Trophoblast cell (in vitro differentiated cells and primary cell): Measurements from ENCODE around the gene FAAH.

ENCODE experiments used
- DNase-seq, 2 donors: peaks; one replicate each; pipeline ENCODE4 v3.0.0-alpha.2; 2016
- H2AFZ ChIP-seq: 2 replicates; pipeline ENCODE4 v1.6.1; 2013; ENCODE audit warnings: low read length, moderate library complexity, mild to moderate bottlenecking; ENCODE audit not compliant: insufficient read depth, poor library complexity
- H2AK5ac ChIP-seq: 2 replicates; pipeline ENCODE4 v1.6.1; 2013; ENCODE audit warnings: mild to moderate bottlenecking, low read length
- H2BK120ac ChIP-seq: 2 replicates; pipeline ENCODE4 v1.6.1; 2013; ENCODE audit warnings: low read length, mild to moderate bottlenecking, moderate library complexity; ENCODE audit not compliant: insufficient read depth, poor library complexity
- H2BK12ac ChIP-seq: 2 replicates; pipeline ENCODE4 v1.6.1; 2013; ENCODE audit warnings: mild to moderate bottlenecking, low read length, moderate library complexity
- H2BK5ac ChIP-seq: 2 replicates; pipeline ENCODE4 v1.6.1; 2013; ENCODE audit warnings: low read length, low read depth, moderate library complexity, mild to moderate bottlenecking; ENCODE audit not compliant: poor library complexity
- H3K14ac ChIP-seq: 2 replicates; pipeline ENCODE4 v1.6.1; 2013; ENCODE audit warnings: mild to moderate bottlenecking, low read length
- H3K18ac ChIP-seq: 2 replicates; pipeline ENCODE4 v1.6.1; 2013; ENCODE audit warnings: mild to moderate bottlenecking, low read length
- H3K23ac ChIP-seq: 2 replicates; pipeline ENCODE4 v1.6.1; 2013; ENCODE audit warnings: low read length
- H3K27ac ChIP-seq: 2 replicates; pipeline ENCODE4 v1.5.1; 2013; ENCODE audit warnings: low read depth, mild to moderate bottlenecking, inconsistent platforms, low read length, moderate library complexity
- H3K27me3 ChIP-seq: 2 replicates; pipeline ENCODE4 v1.6.1; 2013; ENCODE audit warnings: inconsistent platforms, mild to moderate bottlenecking, low read length, moderate library complexity; ENCODE audit not compliant: insufficient read depth
- H3K36me3 ChIP-seq, 2 experiments: 1 replicate in 1 of 2; 2 replicates in 1 of 2; pipeline ENCODE4 v1.6.1; 2013; ENCODE audit warnings: low read length in 2 of 2, mild to moderate bottlenecking in 2 of 2, moderate library complexity in 1 of 2; ENCODE audit not compliant: insufficient read depth in 2 of 2, control insufficient read depth in 1 of 2
- H3K4ac ChIP-seq: 2 replicates; pipeline ENCODE4 v1.6.1; 2013; ENCODE audit warnings: low read depth, mild to moderate bottlenecking, low read length, moderate library complexity
- H3K4me1 ChIP-seq, 2 experiments: 1 replicate in 1 of 2; 2 replicates in 1 of 2; pipeline ENCODE4 v1.6.1; 2013; ENCODE audit warnings: low read length in 2 of 2, mild to moderate bottlenecking in 2 of 2, moderate library complexity in 1 of 2; ENCODE audit not compliant: insufficient read depth in 2 of 2, control insufficient read depth in 1 of 2
- H3K4me2 ChIP-seq: 2 replicates; pipeline ENCODE4 v1.6.1; 2013; ENCODE audit warnings: inconsistent platforms, mild to moderate bottlenecking, low read length, moderate library complexity
- H3K4me3 ChIP-seq: 2 replicates; pipeline ENCODE4 v1.5.1; 2013; ENCODE audit warnings: mild to moderate bottlenecking, low read depth, low read length, inconsistent platforms
- H3K79me1 ChIP-seq: one replicate; pipeline ENCODE4 v1.6.1; 2013; ENCODE audit warnings: low read length
- H3K79me2 ChIP-seq: 2 replicates; pipeline ENCODE4 v1.6.1; 2013; ENCODE audit warnings: low read length, mild to moderate bottlenecking; ENCODE audit not compliant: control insufficient read depth, insufficient read depth, poor library complexity
- H3K9ac ChIP-seq: 2 replicates; pipeline ENCODE4 v1.6.1; 2013; ENCODE audit warnings: mild to moderate bottlenecking, low read length
- H3K9me3 ChIP-seq: 2 replicates; pipeline ENCODE4 v1.6.1; 2013; ENCODE audit warnings: low read depth, mild to moderate bottlenecking, control low read depth, inconsistent platforms, low read length; ENCODE audit not compliant: insufficient read depth
- H4K12ac ChIP-seq: 2 replicates; pipeline ENCODE4 v1.6.1; 2013; ENCODE audit warnings: low read depth, mild to moderate bottlenecking, low read length, moderate library complexity
- H4K8ac ChIP-seq: 2 replicates; pipeline ENCODE4 v1.6.1; 2013; ENCODE audit warnings: low read depth, mild to moderate bottlenecking, low read length, moderate library complexity
- H4K91ac ChIP-seq: one replicate; pipeline ENCODE4 v1.6.1; 2013; ENCODE audit warnings: low read depth, mild to moderate bottlenecking, low read length, moderate library complexity
- WGBS: extraction: QIAGEN DNeasy Blood & Tissue Kit; methylation state at CpG from one replicate; pipeline ENCODE4 v1.1.7; 2013; ENCODE audit warnings: missing lambda C conversion rate; ENCODE audit not compliant: insufficient read length, insufficient coverage; ENCODE audit errors: extremely low coverage; 5-methylcytosine and 5-hydroxymethylcytosine counted together

FAAH gene

GRCh38 chr1:46425726-46426125 is 31.6 kb downstream of the FAAH start:
- no peak overlapping the region for H3K27ac ChIP-seq
- no peaks in the 10 kb centered on the region for H3K36me3 ChIP-seq
- no peaks in the 10 kb centered on the region for H3K79me2 ChIP-seq
- H3K14ac ChIP-seq, result no peak overlapping the region
- H2BK5ac ChIP-seq, result no peak overlapping the region
- no peak overlapping the region for H3K18ac ChIP-seq
- no peak overlapping the region for H4K91ac ChIP-seq
- H3K4ac ChIP-seq, result no peak overlapping the region
- H3K9me3 ChIP-seq, result peaks cover 2% of the 10 kb centered on the region
- no peak overlapping the region for H2BK120ac ChIP-seq
- H3K4me2 ChIP-seq, result no peak overlapping the region
- no peak overlapping the region for H3K4me3 ChIP-seq
- H4K12ac ChIP-seq, result no peak overlapping the region
- no peak overlapping the region for H2AK5ac ChIP-seq
- no peak overlapping the region for H3K9ac ChIP-seq
- no peaks in the 10 kb centered on the region for H3K79me1 ChIP-seq
- no peak overlapping the region for H3K23ac ChIP-seq
- H3K4me1 ChIP-seq, result no peaks in the 10 kb centered on the region
- no peak overlapping the region for H2AFZ ChIP-seq
- H4K8ac ChIP-seq, result no peak overlapping the region
- no peak overlapping the region for H2BK12ac ChIP-seq
- H3K27me3 ChIP-seq, result no peaks in the 10 kb centered on the region
- WGBS, result no CpG with 5 or more reads among the region's 4 CpGs
- DNase-seq, result no peak

- no CpG with 5 or more reads among the region's 2 CpGs for WGBS
- no peak overlapping the region for H2BK5ac ChIP-seq
- DNase-seq, result no peak
Observed at GRCh38 chr1:46427541-46427940, 33.4 kb downstream of the FAAH start.

DNA sequence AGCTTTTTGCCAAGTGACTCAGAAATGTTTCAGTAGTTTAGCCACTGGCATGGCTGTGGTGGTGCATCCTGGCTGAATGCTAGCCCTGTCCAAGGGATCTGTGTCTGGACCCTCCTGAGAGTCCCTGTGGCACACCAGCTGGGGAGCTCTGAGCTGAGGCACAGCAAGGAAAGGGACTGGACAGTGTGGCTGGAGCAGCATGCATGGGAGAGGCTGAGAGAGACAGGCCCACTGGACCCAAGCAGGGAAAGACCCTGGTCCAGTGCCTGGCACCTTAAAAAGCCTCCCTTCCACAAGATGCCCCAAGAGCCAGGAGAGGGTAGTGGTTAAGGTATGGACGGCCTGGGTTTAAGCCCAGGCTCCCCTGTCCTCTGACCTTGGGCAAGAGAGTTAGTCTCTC is 35.3 kb downstream of the FAAH start:
- Histone ChIP-seq H3K14ac (no peak overlapping the region), H3K18ac (no peak overlapping the region), H2AK5ac (no peak overlapping the region), H3K27ac (no peak overlapping the region), H3K4ac (no peak overlapping the region), H3K4me2 (no peak overlapping the region), H2BK120ac (no peak overlapping the region), H3K4me1 (no peaks in the 10 kb centered on the region), H2BK5ac (no peak overlapping the region), H2AFZ (no peak overlapping the region), H3K36me3 (no peaks in the 10 kb centered on the region), H3K79me1 (no peaks in the 10 kb centered on the region), H4K8ac (no peak overlapping the region), H3K79me2 (no peaks in the 10 kb centered on the region), H2BK12ac (no peak overlapping the region), H3K9me3 (peaks cover 2% of the 10 kb centered on the region), H3K23ac (no peak overlapping the region), H4K91ac (no peak overlapping the region), H3K27me3 (no peaks in the 10 kb centered on the region), H4K12ac (no peak overlapping the region), H3K4me3 (no peak overlapping the region), H3K9ac (no peak overlapping the region)
- WGBS, result no CpG with 5 or more reads among the region's 1 CpG
- DNase-seq, result no peak

More at GRCh38 chr1:46427541-46427940, 33.4 kb downstream of the FAAH start:
- H2BK120ac ChIP-seq, result no peak overlapping the region
- no peak overlapping the region for H4K12ac ChIP-seq
- no peak overlapping the region for H3K27ac ChIP-seq
- no peak overlapping the region for H2AFZ ChIP-seq
- H3K4me2 ChIP-seq, result no peak overlapping the region
- no peak overlapping the region for H3K9ac ChIP-seq
- H3K4ac ChIP-seq, result no peak overlapping the region
- no peaks in the 10 kb centered on the region for H3K27me3 ChIP-seq
- H4K91ac ChIP-seq, result no peak overlapping the region
- H2AK5ac ChIP-seq, result no peak overlapping the region
- no peaks in the 10 kb centered on the region for H3K36me3 ChIP-seq
- H3K23ac ChIP-seq, result no peak overlapping the region
- H3K79me2 ChIP-seq, result no peaks in the 10 kb centered on the region
- no peak overlapping the region for H2BK12ac ChIP-seq
- H4K8ac ChIP-seq, result no peak overlapping the region
- H3K4me3 ChIP-seq, result no peak overlapping the region
- no peaks in the 10 kb centered on the region for H3K79me1 ChIP-seq
- H3K9me3 ChIP-seq, result peaks cover 2% of the 10 kb centered on the region
- no peak overlapping the region for H3K18ac ChIP-seq
- no peaks in the 10 kb centered on the region for H3K4me1 ChIP-seq
- no peak overlapping the region for H3K14ac ChIP-seq

DNA sequence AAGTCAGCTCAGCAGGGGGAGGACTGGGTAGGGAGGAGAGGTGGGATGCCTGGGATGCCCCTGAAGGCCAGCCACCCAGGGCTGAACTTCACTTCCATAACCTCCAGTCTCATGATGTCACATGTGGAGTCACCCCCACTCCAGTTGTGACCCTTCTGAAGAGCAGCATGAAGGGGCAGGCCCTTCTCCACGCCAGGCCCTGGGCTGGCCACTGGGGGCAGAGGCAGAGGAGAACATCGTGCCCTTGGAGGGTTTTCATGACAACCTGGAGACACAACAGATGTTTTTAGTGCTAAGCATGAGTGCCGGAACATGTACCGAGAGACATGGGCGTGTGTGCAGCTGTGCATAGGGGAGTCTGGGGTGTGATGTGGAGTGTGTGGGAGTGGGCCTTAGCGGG is 37.6 kb downstream of the FAAH start:
- Histone ChIP-seq H2BK5ac (no peak overlapping the region), H2AK5ac (no peak overlapping the region), H3K18ac (no peak overlapping the region), H3K36me3 (no peaks in the 10 kb centered on the region), H3K27me3 (no peaks in the 10 kb centered on the region), H4K91ac (no peak overlapping the region), H2AFZ (no peak overlapping the region), H3K23ac (no peak overlapping the region), H3K27ac (no peak overlapping the region), H2BK12ac (no peak overlapping the region), H3K4me3 (no peak overlapping the region), H3K4ac (no peak overlapping the region), H3K4me1 (peaks cover 0 to 4% of the 10 kb centered on the region in 2 experiments), H3K9ac (no peak overlapping the region), H3K79me1 (no peaks in the 10 kb centered on the region), H4K12ac (no peak overlapping the region), H2BK120ac (no peak overlapping the region), H3K14ac (no peak overlapping the region), H4K8ac (no peak overlapping the region), H3K9me3 (no peaks in the 10 kb centered on the region), H3K4me2 (no peak overlapping the region), H3K79me2 (no peaks in the 10 kb centered on the region)
- no peak for DNase-seq
- no CpG with 5 or more reads among the region's 6 CpGs for WGBS
